ENCODE data around the gene KCNMB1. TPM values are rescaled to one million over a fixed set of nuclear protein-coding genes. Genes with fewer than 3 reads are reported as not detected.
A peak's percentile ranks its signal among the peaks of the same experiment; 100 is the strongest.

The KCNMB1 gene
- total RNA-seq, 2 experiments from 2014 or later, result 0.05 TPM; not detected in 1

DNA sequence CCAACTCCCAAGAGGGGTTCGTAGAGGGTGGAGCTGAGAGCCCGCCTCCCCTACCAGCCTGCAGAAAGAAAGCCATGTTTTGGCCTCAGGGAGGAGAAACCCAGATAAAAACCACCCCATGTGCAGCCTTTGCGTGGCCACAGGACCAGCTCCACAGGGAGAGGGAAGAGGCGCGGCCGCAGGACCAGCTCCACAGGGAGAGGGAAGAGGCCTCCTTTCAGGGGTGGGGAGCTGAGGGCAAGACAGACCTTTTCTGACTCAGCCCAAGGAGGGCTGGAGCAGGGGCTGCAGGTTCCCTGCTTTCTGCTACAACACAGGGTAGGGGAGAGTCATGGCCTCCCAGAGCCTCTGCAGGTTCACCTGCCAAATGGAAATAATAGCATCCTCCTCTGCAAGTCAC lies 37.6 kb upstream of the KCNMB1 start:
- H3K36me3 Mint-ChIP-seq (ENCODE audit: low read depth), result no peaks in the 10 kb centered on the region
- intact Hi-C loops (cut with micrococcal nuclease), result no loop called here
- no peaks in the 10 kb centered on the region for H3K4me1 Mint-ChIP-seq (ENCODE audit: low read depth)
- no peak overlapping the region for H3K4me3 Mint-ChIP-seq
- no peaks in the 10 kb centered on the region for H3K9me3 Mint-ChIP-seq
- CTCF ChIA-PET, result interaction anchor here (0.6 to 1.8 kb wide), 10 partner anchors 8 to 922 kb away, joined by 3 to 7 read pairs (median 3); no protein-coding TSS in a partner anchor
- H3K27me3 Mint-ChIP-seq (ENCODE audit: low read depth), result peaks cover 3% of the 10 kb centered on the region
- DNase-seq, result no peak
- H3K27ac Mint-ChIP-seq, result no peak overlapping the region

DNA sequence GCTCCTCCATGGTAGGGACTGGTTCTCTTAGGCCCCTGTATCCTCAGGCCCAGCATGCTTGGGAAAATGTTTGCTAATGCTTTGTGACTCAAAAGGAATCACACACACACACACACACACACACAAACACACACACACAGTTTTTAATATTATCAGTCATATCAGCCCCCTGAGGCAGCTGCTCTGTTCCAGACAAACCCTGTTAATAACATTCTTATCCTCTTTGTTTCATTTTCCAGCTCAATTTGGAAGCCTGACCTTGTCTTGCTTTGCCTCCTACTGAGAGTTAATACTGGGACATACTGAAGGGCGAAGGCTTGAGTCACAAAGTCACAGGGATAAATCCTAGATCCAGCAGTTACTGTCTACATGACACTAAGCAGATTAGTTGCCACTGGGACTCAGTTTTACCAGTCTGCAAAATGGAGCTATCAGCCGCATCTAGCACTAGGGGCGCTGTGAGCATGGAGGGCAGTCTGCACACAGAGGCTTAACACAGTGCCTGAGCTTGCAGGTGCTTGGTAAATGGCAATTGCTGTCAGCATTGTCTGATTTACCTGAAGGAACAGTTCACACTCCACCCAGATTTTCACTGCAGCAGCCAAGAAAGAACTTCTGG lies 37.1 kb upstream of the KCNMB1 start:
- Mint-ChIP-seq H3K4me3 (no peak overlapping the region), H3K27me3 (ENCODE audit: low read depth) (peaks cover 3% of the 10 kb centered on the region), H3K27ac (no peak overlapping the region), H3K9me3 (no peaks in the 10 kb centered on the region), H3K36me3 (ENCODE audit: low read depth) (no peaks in the 10 kb centered on the region), H3K4me1 (ENCODE audit: low read depth) (no peaks in the 10 kb centered on the region)
- intact Hi-C loops (cut with micrococcal nuclease), result no loop called here
- CTCF ChIA-PET, result interaction anchor here (0.6 to 2.6 kb wide), 12 partner anchors 9 to 923 kb away, joined by 3 to 10 read pairs (median 3); no protein-coding TSS in a partner anchor
- no peak for DNase-seq

DNA sequence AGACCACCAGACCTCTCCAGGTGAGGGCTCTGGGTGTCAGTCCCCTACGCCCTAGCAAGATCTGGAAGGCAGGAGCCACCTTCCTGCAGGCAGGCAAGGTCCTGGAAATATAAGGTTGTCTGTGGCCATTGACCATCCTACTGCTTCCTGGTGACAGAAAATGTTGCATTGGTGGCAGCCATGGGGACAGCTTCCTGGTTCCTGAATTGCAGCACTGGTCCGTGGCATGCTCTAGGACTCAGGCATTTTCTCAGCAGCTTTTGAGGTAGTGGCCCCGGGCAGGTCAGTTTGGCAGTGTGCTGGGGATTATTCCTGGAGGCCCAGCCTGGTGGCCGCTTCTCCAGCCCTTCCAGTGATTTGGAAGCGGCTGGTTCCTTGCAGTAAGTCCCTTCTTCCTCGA lies 36.6 kb upstream of the KCNMB1 start:
- Mint-ChIP-seq H3K4me3 (no peak overlapping the region), H3K9me3 (no peaks in the 10 kb centered on the region), H3K27me3 (ENCODE audit: low read depth) (peaks cover 3% of the 10 kb centered on the region), H3K4me1 (ENCODE audit: low read depth) (peaks cover under 1% of the 10 kb centered on the region), H3K36me3 (ENCODE audit: low read depth) (no peaks in the 10 kb centered on the region), H3K27ac (no peak overlapping the region)
- intact Hi-C loops (cut with micrococcal nuclease), result no loop called here
- CTCF ChIA-PET, result interaction anchor here (0.6 to 2.6 kb wide), 7 partner anchors 9 to 326 kb away, joined by 3 to 10 read pairs (median 5); no protein-coding TSS in a partner anchor
- DNase-seq, result no peak

DNA sequence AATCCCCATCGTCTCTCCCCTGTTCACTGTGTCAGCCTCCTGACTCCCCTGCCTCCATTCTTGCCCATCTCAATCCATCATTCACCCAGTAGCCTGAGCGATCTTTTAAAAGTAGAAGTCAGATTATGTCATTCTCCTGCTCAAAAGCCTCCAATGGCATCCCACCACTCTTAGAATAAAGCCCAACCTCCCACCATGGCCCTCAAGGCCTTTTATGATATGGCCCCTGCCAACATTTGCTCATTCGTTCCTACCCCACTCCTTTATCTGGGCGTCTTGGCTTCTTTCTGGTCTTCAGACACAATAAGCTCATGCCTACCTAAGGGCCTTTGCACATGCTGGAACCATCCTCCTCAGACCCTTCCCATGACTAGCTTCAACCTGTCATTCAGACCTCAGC lies 35.5 kb upstream of the KCNMB1 start:
- CTCF ChIA-PET, result interaction anchor here (1.3 to 11.1 kb wide), 6 partner anchors 10 to 325 kb away, joined by 5 to 105 read pairs (median 8); no protein-coding TSS in a partner anchor

DNA sequence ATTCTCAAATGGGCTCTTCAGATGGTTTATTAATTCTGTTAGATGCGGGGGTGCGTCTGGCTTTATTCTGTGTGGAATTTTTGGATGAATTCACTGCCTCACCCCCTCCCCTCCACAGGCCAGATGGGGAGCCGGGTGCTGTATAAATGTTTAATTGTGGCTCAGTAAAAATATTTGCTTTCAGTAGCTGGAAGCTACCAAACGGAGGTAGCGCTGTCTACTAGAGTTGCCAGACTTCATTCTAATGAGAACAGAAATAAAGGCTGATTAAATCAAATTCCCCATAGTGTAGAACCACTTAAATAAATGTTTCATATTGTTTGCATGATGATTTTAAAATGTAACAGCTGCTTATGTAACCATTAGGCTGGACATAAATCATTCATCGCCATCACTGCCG lies 34.5 kb upstream of the KCNMB1 start:
- Mint-ChIP-seq H3K27me3 (ENCODE audit: low read depth) (no peaks in the 10 kb centered on the region), H3K4me3 (no peak overlapping the region), H3K36me3 (ENCODE audit: low read depth) (no peaks in the 10 kb centered on the region), H3K27ac (no peak overlapping the region), H3K9me3 (no peaks in the 10 kb centered on the region), H3K4me1 (ENCODE audit: low read depth) (peaks cover 2% of the 10 kb centered on the region)
- no peak for DNase-seq
- intact Hi-C loops (cut with micrococcal nuclease), result loop anchor here (5.0 kb wide), 1 partner anchor 151 kb away; no protein-coding TSS in a partner anchor
- CTCF ChIA-PET, result interaction anchor here (1.2 to 11.1 kb wide), 6 partner anchors 11 to 800 kb away, joined by 4 to 105 read pairs (median 8); no protein-coding TSS in a partner anchor

More for the DNA sequence above, 35.5 kb upstream of the KCNMB1 start:
- no peak overlapping the region for H3K4me3 Mint-ChIP-seq
- DNase-seq, result no peak
- no peak overlapping the region for H3K27ac Mint-ChIP-seq
- H3K27me3 Mint-ChIP-seq (ENCODE audit: low read depth), result no peaks in the 10 kb centered on the region
- H3K9me3 Mint-ChIP-seq, result no peaks in the 10 kb centered on the region
- intact Hi-C loops (cut with micrococcal nuclease), result loop anchor here (5.0 kb wide), 1 partner anchor 152 kb away; no protein-coding TSS in a partner anchor
- no peaks in the 10 kb centered on the region for H3K36me3 Mint-ChIP-seq (ENCODE audit: low read depth)
- peaks cover 2% of the 10 kb centered on the region for H3K4me1 Mint-ChIP-seq (ENCODE audit: low read depth)

DNA sequence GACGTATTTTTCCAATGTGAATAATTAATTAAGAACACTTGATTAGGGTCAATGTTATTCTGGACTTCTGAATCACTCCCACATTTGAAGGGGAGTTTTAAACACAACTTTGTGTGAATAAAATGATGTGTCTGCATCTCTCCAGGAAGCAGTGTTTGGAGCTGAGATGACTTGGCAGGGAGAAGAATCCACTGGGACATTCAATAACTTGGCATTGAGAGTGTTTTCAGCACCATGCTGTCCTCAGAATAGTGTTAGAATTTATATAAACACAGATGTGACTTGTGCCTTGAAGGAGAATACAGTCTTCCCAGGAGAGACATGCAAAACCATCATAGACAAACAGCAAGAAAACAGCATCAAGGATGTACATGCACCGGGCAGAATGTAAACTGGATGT lies 32.7 kb upstream of the KCNMB1 start:
- Mint-ChIP-seq H3K4me1 (ENCODE audit: low read depth) (peaks cover 9% of the 10 kb centered on the region), H3K27ac (no peak overlapping the region), H3K4me3 (no peak overlapping the region), H3K9me3 (no peaks in the 10 kb centered on the region), H3K27me3 (ENCODE audit: low read depth) (no peaks in the 10 kb centered on the region), H3K36me3 (ENCODE audit: low read depth) (no peaks in the 10 kb centered on the region)
- intact Hi-C loops (cut with micrococcal nuclease), result loop anchor here (1.0 to 5.0 kb wide), 3 partner anchors 83 to 196 kb away; no protein-coding TSS in a partner anchor
- CTCF ChIA-PET, result interaction anchor here (0.9 to 11.1 kb wide), 7 partner anchors 87 to 214 kb away, joined by 3 to 105 read pairs (median 3); no protein-coding TSS in a partner anchor
- no peak for DNase-seq

DNA sequence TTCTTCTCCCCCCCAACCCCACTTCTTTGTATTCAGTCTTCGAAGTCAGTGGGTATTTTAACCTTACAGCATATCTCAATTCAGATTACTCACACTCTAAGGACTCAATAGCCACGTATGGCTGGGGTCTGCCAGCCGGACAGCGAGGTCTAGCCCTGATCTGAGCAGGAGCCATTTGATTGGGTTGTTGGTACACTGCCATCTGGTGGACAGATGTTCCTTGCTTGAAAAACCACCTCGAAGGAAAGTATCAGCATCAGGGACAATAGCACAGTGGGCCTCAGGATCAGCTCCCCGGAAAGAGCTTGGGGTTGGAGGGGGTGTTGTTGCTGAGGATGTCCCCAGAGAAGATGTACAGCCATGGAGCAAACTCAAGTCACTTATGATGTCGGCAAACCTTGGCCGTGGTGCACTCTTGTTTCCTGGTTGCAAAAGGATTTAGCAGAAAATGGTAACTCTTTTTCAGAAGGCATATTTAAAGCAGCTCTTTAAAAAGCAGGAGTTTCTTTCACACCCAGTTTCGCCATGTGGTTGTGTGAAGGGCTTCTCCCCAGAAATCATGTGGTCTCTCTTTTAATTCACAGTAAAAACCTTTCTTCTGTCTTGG lies 31.7 kb upstream of the KCNMB1 start:
- Mint-ChIP-seq H3K36me3 (ENCODE audit: low read depth) (no peaks in the 10 kb centered on the region), H3K4me3 (no peak overlapping the region), H3K9me3 (no peaks in the 10 kb centered on the region), H3K27ac (no peak overlapping the region), H3K4me1 (ENCODE audit: low read depth) (peaks cover 15% of the 10 kb centered on the region), H3K27me3 (ENCODE audit: low read depth) (no peaks in the 10 kb centered on the region)
- intact Hi-C loops (cut with micrococcal nuclease), result loop anchor here (1.0 to 5.0 kb wide), 4 partner anchors 82 to 321 kb away; no protein-coding TSS in a partner anchor
- CTCF ChIA-PET, result interaction anchor here (0.7 to 11.1 kb wide), 16 partner anchors 10 to 320 kb away, joined by 3 to 105 read pairs (median 4); no protein-coding TSS in a partner anchor
- peak; percentile 71 for DNase-seq

DNA sequence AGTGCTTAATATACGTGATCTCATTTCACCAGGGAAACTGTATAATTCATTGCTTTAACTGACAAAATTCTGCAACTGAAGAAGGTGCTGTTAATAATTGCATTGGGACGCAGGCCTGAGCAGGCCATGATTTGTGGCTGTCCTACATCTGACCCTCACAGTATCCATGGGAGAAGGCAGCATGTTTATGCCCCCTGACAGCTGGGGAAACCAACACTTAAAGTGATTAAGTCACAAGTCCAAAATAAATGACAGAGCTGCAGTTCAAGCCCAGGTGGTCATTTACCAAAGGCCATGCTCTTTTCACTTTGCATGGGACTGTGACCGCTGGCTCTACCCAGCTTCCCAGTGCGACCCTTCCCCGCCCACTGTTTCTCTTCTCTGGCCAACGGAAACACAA lies 30.5 kb upstream of the KCNMB1 start:
- H3K4me1 Mint-ChIP-seq (ENCODE audit: low read depth), result peaks cover 15% of the 10 kb centered on the region
- no peaks in the 10 kb centered on the region for H3K27me3 Mint-ChIP-seq (ENCODE audit: low read depth)
- no peaks in the 10 kb centered on the region for H3K9me3 Mint-ChIP-seq
- intact Hi-C loops (cut with micrococcal nuclease), result loop anchor here (1.0 to 5.0 kb wide), 2 partner anchors 147 to 319 kb away; no protein-coding TSS in a partner anchor
- H3K36me3 Mint-ChIP-seq (ENCODE audit: low read depth), result no peaks in the 10 kb centered on the region
- no peak overlapping the region for H3K4me3 Mint-ChIP-seq
- no peak overlapping the region for H3K27ac Mint-ChIP-seq
- no peak for DNase-seq
- CTCF ChIA-PET, result interaction anchor here (0.7 to 11.1 kb wide), 12 partner anchors 13 to 615 kb away, joined by 3 to 105 read pairs (median 4); no protein-coding TSS in a partner anchor

DNA sequence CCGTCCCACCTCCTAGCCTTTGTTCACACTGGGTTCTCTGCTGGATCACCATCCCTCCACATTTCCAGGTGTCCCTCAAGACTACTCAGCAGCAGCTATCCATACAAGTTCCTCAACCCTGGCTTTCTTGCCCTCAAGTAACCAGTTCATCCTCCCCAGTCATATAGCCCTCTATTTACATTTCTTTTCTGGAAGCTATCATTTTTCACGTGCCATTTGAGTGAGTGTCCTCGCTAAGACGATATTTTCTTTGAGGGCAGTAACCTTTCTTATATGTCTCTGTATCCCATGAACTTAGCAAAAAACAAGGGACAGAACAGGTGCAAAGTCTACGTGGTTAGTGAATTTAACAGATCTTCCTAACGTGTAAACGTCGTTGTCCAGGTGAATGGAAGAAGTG lies 29.6 kb upstream of the KCNMB1 start:
- H3K27me3 Mint-ChIP-seq (ENCODE audit: low read depth), result no peaks in the 10 kb centered on the region
- no peaks in the 10 kb centered on the region for H3K9me3 Mint-ChIP-seq
- intact Hi-C loops (cut with micrococcal nuclease), result no loop called here
- H3K36me3 Mint-ChIP-seq (ENCODE audit: low read depth), result no peaks in the 10 kb centered on the region
- H3K4me1 Mint-ChIP-seq (ENCODE audit: low read depth), result peaks cover 15% of the 10 kb centered on the region
- no peak overlapping the region for H3K27ac Mint-ChIP-seq
- DNase-seq, result no peak
- CTCF ChIA-PET, result interaction anchor here (0.8 to 11.1 kb wide), 7 partner anchors 12 to 195 kb away, joined by 3 to 105 read pairs (median 4); no protein-coding TSS in a partner anchor
- no peak overlapping the region for H3K4me3 Mint-ChIP-seq

DNA sequence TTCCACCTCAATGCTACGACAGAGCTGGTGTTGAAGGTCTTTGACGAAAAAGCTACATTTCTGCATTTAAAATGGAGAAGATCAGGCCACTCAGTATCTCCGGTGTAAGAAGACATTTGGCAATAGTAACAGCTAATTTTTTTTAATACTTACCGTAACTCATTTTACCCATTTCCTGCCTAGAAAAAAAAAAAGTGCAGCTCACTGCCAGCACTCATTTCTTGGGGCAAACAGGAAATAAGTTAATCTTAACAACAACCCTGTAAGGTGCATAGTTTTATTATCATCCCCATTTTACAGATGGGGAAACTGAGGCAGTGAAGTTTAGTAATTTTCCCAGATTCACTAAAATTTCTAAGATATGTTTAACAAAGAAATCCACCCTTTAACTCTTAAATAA lies 27.4 kb upstream of the KCNMB1 start:
- H3K27me3 Mint-ChIP-seq (ENCODE audit: low read depth), result no peaks in the 10 kb centered on the region
- intact Hi-C loops (cut with micrococcal nuclease), result no loop called here
- H3K36me3 Mint-ChIP-seq (ENCODE audit: low read depth), result no peaks in the 10 kb centered on the region
- no peak for DNase-seq
- H3K27ac Mint-ChIP-seq, result no peak overlapping the region
- H3K4me1 Mint-ChIP-seq (ENCODE audit: low read depth), result peaks cover 15% of the 10 kb centered on the region
- CTCF ChIA-PET, result interaction anchor here (0.6 to 11.1 kb wide), 8 partner anchors 11 to 1176 kb away, joined by 3 to 105 read pairs (median 3); no protein-coding TSS in a partner anchor
- no peaks in the 10 kb centered on the region for H3K9me3 Mint-ChIP-seq
- no peak overlapping the region for H3K4me3 Mint-ChIP-seq

DNA sequence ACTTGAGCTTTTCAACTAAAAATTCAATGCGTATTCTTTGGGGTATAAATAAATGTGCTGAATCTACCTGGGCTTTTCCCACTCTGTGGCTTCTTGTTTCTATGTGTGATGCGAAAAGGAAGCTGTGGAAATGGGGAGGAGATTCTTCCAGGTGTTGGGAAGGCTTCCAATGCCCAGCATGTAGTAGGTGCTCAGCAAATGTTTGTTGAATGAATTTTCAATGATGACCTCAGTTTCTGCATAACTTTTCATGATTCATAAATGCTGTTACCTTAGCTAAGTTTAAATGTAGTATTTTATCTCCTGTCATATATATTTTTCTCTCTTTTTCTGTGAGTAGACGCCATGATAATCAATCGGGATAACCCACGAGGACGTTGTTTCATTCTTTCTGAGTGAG lies 25.6 kb upstream of the KCNMB1 start:
- intact Hi-C loops (cut with micrococcal nuclease), result no loop called here
- no peak for DNase-seq
- CTCF ChIA-PET, result interaction anchor here (1.6 to 11.1 kb wide), 4 partner anchors 141 to 312 kb away, joined by 4 to 105 read pairs (median 4); no protein-coding TSS in a partner anchor
- Mint-ChIP-seq H3K27ac (no peak overlapping the region), H3K27me3 (ENCODE audit: low read depth) (no peaks in the 10 kb centered on the region), H3K4me3 (no peak overlapping the region), H3K36me3 (ENCODE audit: low read depth) (no peaks in the 10 kb centered on the region), H3K9me3 (no peaks in the 10 kb centered on the region), H3K4me1 (ENCODE audit: low read depth) (peaks cover 14% of the 10 kb centered on the region)

DNA sequence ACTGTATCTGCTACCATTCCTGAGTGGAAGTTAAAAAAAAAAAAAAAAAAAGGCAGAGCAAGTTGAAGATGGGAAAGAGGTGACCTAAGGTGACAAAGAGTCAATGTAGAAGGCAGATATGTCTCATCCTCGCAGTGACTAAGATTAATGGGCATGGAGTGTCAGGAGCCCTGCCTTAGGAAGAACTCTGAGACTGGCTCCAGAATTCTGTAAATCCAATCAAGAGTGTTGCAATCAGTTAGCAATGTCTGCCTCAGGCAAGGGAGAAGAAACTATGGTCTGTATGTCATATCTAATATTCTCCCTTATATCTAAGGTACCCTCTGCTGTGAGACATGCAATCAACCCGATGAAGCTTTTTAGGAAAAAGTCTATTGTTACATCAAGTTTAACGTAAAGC lies 24.7 kb upstream of the KCNMB1 start:
- Mint-ChIP-seq H3K9me3 (no peaks in the 10 kb centered on the region), H3K4me1 (ENCODE audit: low read depth) (peaks cover 14% of the 10 kb centered on the region), H3K36me3 (ENCODE audit: low read depth) (no peaks in the 10 kb centered on the region), H3K4me3 (no peak overlapping the region), H3K27me3 (ENCODE audit: low read depth) (no peaks in the 10 kb centered on the region), H3K27ac (no peak overlapping the region)
- intact Hi-C loops (cut with micrococcal nuclease), result no loop called here
- DNase-seq, result no peak
- CTCF ChIA-PET, result interaction anchor here (1.6 to 11.1 kb wide), 4 partner anchors 140 to 311 kb away, joined by 4 to 105 read pairs (median 4); no protein-coding TSS in a partner anchor
